Measurements from ENCODE around the gene RBM48. TPM values are rescaled to one million over a fixed set of nuclear protein-coding genes. Genes with fewer than 3 reads are reported as not detected.

The RBM48 gene
- total RNA-seq, 2 donors from 2014 or later, result 16.7 to 18.9 TPM

GRCh38 chr7:92560602-92561001 is 32.0 kb downstream of the RBM48 start:
- Mint-ChIP-seq H3K4me1 (no peaks in the 10 kb centered on the region), H3K4me3 (no peak overlapping the region), H3K27ac (no peak overlapping the region), H3K36me3 (ENCODE audit: low read depth) (peaks cover 71% of the 10 kb centered on the region), H3K27me3 (no peaks in the 10 kb centered on the region), H3K9me3 (no peaks in the 10 kb centered on the region)
- no peak for ATAC-seq (replicated peaks)

GRCh38 chr7:92563345-92563744 is 34.8 kb downstream of the RBM48 start:
- Mint-ChIP-seq H3K4me1 (no peaks in the 10 kb centered on the region), H3K36me3 (ENCODE audit: low read depth) (peaks cover 88% of the 10 kb centered on the region), H3K4me3 (no peak overlapping the region), H3K27me3 (no peaks in the 10 kb centered on the region), H3K9me3 (no peaks in the 10 kb centered on the region), H3K27ac (peak overlapping the region; percentile 26)
- no peak for ATAC-seq (replicated peaks)

GRCh38 chr7:92567460-92567859 is 38.9 kb downstream of the RBM48 start:
- Mint-ChIP-seq H3K9me3 (no peaks in the 10 kb centered on the region), H3K4me1 (no peaks in the 10 kb centered on the region), H3K36me3 (ENCODE audit: low read depth) (peaks cover 95% of the 10 kb centered on the region), H3K27me3 (no peaks in the 10 kb centered on the region), H3K4me3 (no peak overlapping the region), H3K27ac (no peak overlapping the region)
- ATAC-seq (replicated peaks), result no peak

GRCh38 chr7:92569137-92569536 is 40.5 kb downstream of the RBM48 start:
- H3K36me3 Mint-ChIP-seq (ENCODE audit: low read depth), result peaks cover 89% of the 10 kb centered on the region
- no peaks in the 10 kb centered on the region for H3K27me3 Mint-ChIP-seq
- no peak overlapping the region for H3K4me3 Mint-ChIP-seq
- peaks cover 2% of the 10 kb centered on the region for H3K4me1 Mint-ChIP-seq
- H3K9me3 Mint-ChIP-seq, result no peaks in the 10 kb centered on the region
- ATAC-seq (replicated peaks), result no peak
- H3K27ac Mint-ChIP-seq, result no peak overlapping the region

GRCh38 chr7:92576296-92576695 is 47.7 kb downstream of the RBM48 start:
- ATAC-seq (replicated peaks), result no peak
- H3K36me3 Mint-ChIP-seq (ENCODE audit: low read depth), result peaks cover 90% of the 10 kb centered on the region
- H3K4me3 Mint-ChIP-seq, result no peak overlapping the region
- H3K27me3 Mint-ChIP-seq, result no peaks in the 10 kb centered on the region
- H3K27ac Mint-ChIP-seq, result no peak overlapping the region
- no peaks in the 10 kb centered on the region for H3K9me3 Mint-ChIP-seq
- H3K4me1 Mint-ChIP-seq, result peaks cover 10% of the 10 kb centered on the region

GRCh38 chr7:92582948-92583347 is 54.4 kb downstream of the RBM48 start:
- Mint-ChIP-seq H3K36me3 (ENCODE audit: low read depth) (peaks cover 87% of the 10 kb centered on the region), H3K27ac (peak overlapping the region; percentile 21), H3K4me1 (peaks cover 31% of the 10 kb centered on the region), H3K4me3 (no peak overlapping the region), H3K9me3 (peaks cover 5% of the 10 kb centered on the region), H3K27me3 (no peaks in the 10 kb centered on the region)
- ATAC-seq (replicated peaks), result no peak

- Mint-ChIP-seq H3K4me1 (peaks cover 40% of the 10 kb centered on the region), H3K4me3 (peak overlapping the region; percentile 58), H3K27ac (peak overlapping the region; percentile 79), H3K36me3 (ENCODE audit: low read depth) (peaks cover 86% of the 10 kb centered on the region), H3K9me3 (peaks cover 5% of the 10 kb centered on the region), H3K27me3 (no peaks in the 10 kb centered on the region)
- ATAC-seq (replicated peaks), result peak; percentile 35
Measured at GRCh38 chr7:92584953-92585352, 56.4 kb downstream of the RBM48 start.

GRCh38 chr7:92586403-92586802 is 57.8 kb downstream of the RBM48 start:
- peaks cover 5% of the 10 kb centered on the region for H3K9me3 Mint-ChIP-seq
- peaks cover 35% of the 10 kb centered on the region for H3K4me1 Mint-ChIP-seq
- ATAC-seq (replicated peaks), result no peak
- H3K27me3 Mint-ChIP-seq, result no peaks in the 10 kb centered on the region
- H3K4me3 Mint-ChIP-seq, result peak overlapping the region; percentile 93
- H3K27ac Mint-ChIP-seq, result peak overlapping the region; percentile 34
- peaks cover 71% of the 10 kb centered on the region for H3K36me3 Mint-ChIP-seq (ENCODE audit: low read depth)

GRCh38 chr7:92586841-92587240 is 58.2 kb downstream of the RBM48 start:
- peak overlapping the region; percentile 93 for H3K4me3 Mint-ChIP-seq
- H3K9me3 Mint-ChIP-seq, result peaks cover 5% of the 10 kb centered on the region
- peak overlapping the region; percentile 66 for H3K27ac Mint-ChIP-seq
- no peak for ATAC-seq (replicated peaks)
- H3K4me1 Mint-ChIP-seq, result peaks cover 35% of the 10 kb centered on the region
- no peaks in the 10 kb centered on the region for H3K27me3 Mint-ChIP-seq
- peaks cover 67% of the 10 kb centered on the region for H3K36me3 Mint-ChIP-seq (ENCODE audit: low read depth)

Other genes with a start within 250 kb of the RBM48 start
- gene GATAD1, start 81.3 kb upstream of the RBM48 start, total RNA-seq, result 10 to 100 TPM; 16.1 to 24.3 TPM
- gene ERVW-1, start 50.8 kb upstream of the RBM48 start, total RNA-seq, result not detected
- 10 to 100 TPM; 10.9 to 12.8 TPM for gene PEX1, start 275 bp upstream of the RBM48 start, total RNA-seq
- gene FAM133B, start 61.6 kb downstream of the RBM48 start, total RNA-seq, result 10 to 100 TPM; 27.9 to 31.4 TPM